ENCODE results near the gene C17orf114.
A peak's percentile ranks its signal among the peaks of the same experiment; 100 is the strongest.

C17orf114 gene

DNA sequence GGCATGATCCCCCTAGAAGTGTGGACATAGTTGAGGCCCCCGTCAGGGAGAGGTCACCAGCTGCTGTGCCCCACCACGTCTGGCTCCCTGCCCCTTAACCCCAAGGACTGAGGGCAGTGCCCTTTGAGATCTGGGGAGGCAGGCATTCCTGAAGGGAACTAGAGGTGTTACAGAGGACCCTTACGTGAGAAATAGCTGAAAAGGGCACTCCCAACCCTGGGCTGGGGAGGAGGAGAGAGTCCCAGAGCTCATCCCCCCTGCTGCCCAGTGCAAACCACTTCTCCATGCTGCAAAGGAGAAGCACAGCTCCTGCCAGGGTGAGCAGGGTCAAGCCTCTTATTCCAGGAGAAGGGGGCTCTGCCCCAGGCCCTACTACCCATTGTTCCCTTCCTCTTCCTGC is 20.7 kb upstream of the C17orf114 start:
- no peak for TF ChIP-seq POLR2A (IDR thresholded peaks at IDR 0.05)
- TF ChIP-seq, protein P1, sequence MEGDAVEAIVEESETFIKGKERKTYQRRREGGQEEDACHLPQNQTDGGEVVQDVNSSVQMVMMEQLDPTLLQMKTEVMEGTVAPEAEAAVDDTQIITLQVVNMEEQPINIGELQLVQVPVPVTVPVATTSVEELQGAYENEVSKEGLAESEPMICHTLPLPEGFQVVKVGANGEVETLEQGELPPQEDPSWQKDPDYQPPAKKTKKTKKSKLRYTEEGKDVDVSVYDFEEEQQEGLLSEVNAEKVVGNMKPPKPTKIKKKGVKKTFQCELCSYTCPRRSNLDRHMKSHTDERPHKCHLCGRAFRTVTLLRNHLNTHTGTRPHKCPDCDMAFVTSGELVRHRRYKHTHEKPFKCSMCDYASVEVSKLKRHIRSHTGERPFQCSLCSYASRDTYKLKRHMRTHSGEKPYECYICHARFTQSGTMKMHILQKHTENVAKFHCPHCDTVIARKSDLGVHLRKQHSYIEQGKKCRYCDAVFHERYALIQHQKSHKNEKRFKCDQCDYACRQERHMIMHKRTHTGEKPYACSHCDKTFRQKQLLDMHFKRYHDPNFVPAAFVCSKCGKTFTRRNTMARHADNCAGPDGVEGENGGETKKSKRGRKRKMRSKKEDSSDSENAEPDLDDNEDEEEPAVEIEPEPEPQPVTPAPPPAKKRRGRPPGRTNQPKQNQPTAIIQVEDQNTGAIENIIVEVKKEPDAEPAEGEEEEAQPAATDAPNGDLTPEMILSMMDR (IDR thresholded peaks at IDR 0.05), result no peak
- no peaks in the 10 kb centered on the region for H3K4me1 ChIP-seq
- no peaks in the 10 kb centered on the region for H3K9me3 ChIP-seq
- peaks cover 0 to 25% (median 0%) of the 10 kb centered on the region in 3 donors for H3K36me3 ChIP-seq
- no peak for DNase-seq
- no peak overlapping the region for H3K27ac ChIP-seq
- H3K4me3 ChIP-seq, result no peak overlapping the region
- no peaks in the 10 kb centered on the region for H3K27me3 ChIP-seq

DNA sequence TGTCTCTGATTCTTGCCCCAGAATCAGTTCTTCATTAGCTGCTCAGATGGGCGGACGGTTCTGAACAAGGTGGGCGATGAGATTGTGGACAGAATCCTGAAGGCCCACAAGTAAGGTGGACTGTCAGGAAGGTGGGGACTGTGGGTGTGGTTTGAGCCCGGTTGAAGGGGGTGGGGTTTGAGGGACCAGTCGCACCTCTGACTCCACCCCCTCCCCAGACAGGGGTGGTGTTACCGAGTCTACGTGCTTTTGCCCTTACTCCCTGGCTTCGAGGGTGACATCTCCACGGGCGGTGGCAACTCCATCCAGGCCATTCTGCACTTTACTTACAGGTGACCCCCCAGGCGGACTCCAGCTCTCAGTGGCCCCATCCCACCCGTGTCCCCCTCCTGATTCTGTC is 16.1 kb upstream of the C17orf114 start:
- Histone ChIP-seq H3K27ac (no peak overlapping the region), H3K4me1 (no peaks in the 10 kb centered on the region), H3K36me3 (peaks cover 0 to 58% (median 0%) of the 10 kb centered on the region in 3 donors), H3K9me3 (no peaks in the 10 kb centered on the region), H3K4me3 (no peak overlapping the region), H3K27me3 (no peaks in the 10 kb centered on the region)
- DNase-seq, result no peak
- TF ChIP-seq, protein P1 (IDR thresholded peaks at IDR 0.05), result no peak
- no peak for TF ChIP-seq POLR2A (IDR thresholded peaks at IDR 0.05)

GRCh38 chr17:4816826-4817225 is 14.7 kb upstream of the C17orf114 start:
- Histone ChIP-seq H3K27me3 (no peaks in the 10 kb centered on the region), H3K9me3 (no peaks in the 10 kb centered on the region), H3K27ac (no peak overlapping the region), H3K36me3 (peaks cover 0 to 55% (median 0%) of the 10 kb centered on the region in 3 donors), H3K4me3 (no peak overlapping the region), H3K4me1 (no peaks in the 10 kb centered on the region)
- no peak for TF ChIP-seq POLR2A (IDR thresholded peaks at IDR 0.05)
- TF ChIP-seq, protein P1 (IDR thresholded peaks at IDR 0.05), result no peak
- no peak for DNase-seq

DNA sequence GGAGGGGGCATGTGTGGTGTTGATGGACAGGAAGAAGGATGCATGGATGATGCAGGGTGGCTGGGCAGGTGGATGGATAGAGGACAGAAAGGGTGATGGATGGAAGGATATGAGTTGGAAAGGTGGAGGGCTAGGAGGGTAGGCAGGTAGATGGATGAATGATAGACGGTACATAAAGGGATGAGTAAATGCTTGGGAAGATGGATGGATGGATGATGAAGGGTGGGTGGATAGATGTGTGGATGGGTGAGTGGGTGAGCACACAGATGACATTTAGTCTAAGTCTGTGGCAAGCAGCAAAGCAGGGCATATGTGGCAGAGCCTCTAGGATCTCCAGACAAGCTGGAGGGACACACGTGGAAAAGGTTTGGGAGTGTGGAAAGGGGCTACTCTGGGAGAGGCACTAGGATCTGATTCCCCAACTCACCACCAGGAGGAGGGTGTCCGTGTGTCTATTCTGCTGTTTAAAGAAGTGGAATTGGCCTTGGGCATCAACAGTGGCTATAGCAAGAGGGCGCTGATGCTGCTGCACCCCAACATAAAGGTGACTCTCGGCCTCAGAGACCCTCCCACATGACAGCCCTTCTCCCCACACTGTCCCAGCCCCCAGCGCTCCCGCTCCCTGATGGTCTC is 13.0 kb upstream of the C17orf114 start:
- Histone ChIP-seq H3K27ac (no peak overlapping the region), H3K4me3 (no peak overlapping the region), H3K9me3 (no peaks in the 10 kb centered on the region), H3K36me3 (peaks cover 0 to 48% (median 0%) of the 10 kb centered on the region in 3 donors), H3K27me3 (no peaks in the 10 kb centered on the region), H3K4me1 (no peaks in the 10 kb centered on the region)
- TF ChIP-seq, protein P1 (IDR thresholded peaks at IDR 0.05), result peak in 3 of 6 experiments; percentile 30 to 37 (median 31)
- no peak for TF ChIP-seq POLR2A (IDR thresholded peaks at IDR 0.05)
- DNase-seq, result no peak

GRCh38 chr17:4812690-4813089 is 10.6 kb upstream of the C17orf114 start:
- H3K27ac ChIP-seq, result no peak overlapping the region
- TF ChIP-seq POLR2A (IDR thresholded peaks at IDR 0.05), result no peak
- TF ChIP-seq, protein P1 (IDR thresholded peaks at IDR 0.05), result no peak
- H3K4me3 ChIP-seq, result no peak overlapping the region
- H3K27me3 ChIP-seq, result no peaks in the 10 kb centered on the region
- H3K9me3 ChIP-seq, result no peaks in the 10 kb centered on the region
- H3K36me3 ChIP-seq, result peaks cover 0 to 32% (median 0%) of the 10 kb centered on the region in 3 donors
- no peak for DNase-seq
- H3K4me1 ChIP-seq, result peaks cover 0 to 11% (median 2%) of the 10 kb centered on the region in 4 donors
